Measurements from ENCODE around the gene BCAP29. TPM values are rescaled to one million over a fixed set of nuclear protein-coding genes. Genes with fewer than 3 reads are reported as not detected.

Gene BCAP29
- total RNA-seq, 1 donor from 2014 or later: 62.2 TPM

- TF ChIP-seq CTCF (IDR thresholded peaks at IDR 0.05; ENCODE audit: insufficient read depth, low read length, poor library complexity, severe bottlenecking): no peak
- no peak overlapping the region for H3K4me3 ChIP-seq (ENCODE audit: low read depth, low read length)
- H3K36me3 ChIP-seq (ENCODE audit: control insufficient read depth, insufficient read depth, low read length): no peaks in the 10 kb centered on the region
- H3K27me3 ChIP-seq (ENCODE audit: control insufficient read depth, insufficient read depth, low read length): peaks cover 6% of the 10 kb centered on the region
- DNase-seq (ENCODE audit: low read depth): no peak
Measured at GRCh38 chr7:107666790-107667189, 86.7 kb downstream of the BCAP29 start.

GRCh38 chr7:107667341-107667740, 87.3 kb downstream of the BCAP29 start:
- no peak for TF ChIP-seq CTCF (IDR thresholded peaks at IDR 0.05; ENCODE audit: insufficient read depth, low read length, poor library complexity, severe bottlenecking)
- peaks cover 2% of the 10 kb centered on the region for H3K27me3 ChIP-seq (ENCODE audit: control insufficient read depth, insufficient read depth, low read length)
- no peak for DNase-seq (ENCODE audit: low read depth)
- H3K36me3 ChIP-seq (ENCODE audit: control insufficient read depth, insufficient read depth, low read length): no peaks in the 10 kb centered on the region
- H3K4me3 ChIP-seq (ENCODE audit: low read depth, low read length): no peak overlapping the region

GRCh38 chr7:107668296-107668695, 88.2 kb downstream of the BCAP29 start:
- DNase-seq (ENCODE audit: low read depth): no peak
- H3K36me3 ChIP-seq (ENCODE audit: control insufficient read depth, insufficient read depth, low read length): no peaks in the 10 kb centered on the region
- peaks cover under 1% of the 10 kb centered on the region for H3K27me3 ChIP-seq (ENCODE audit: control insufficient read depth, insufficient read depth, low read length)
- no peak overlapping the region for H3K4me3 ChIP-seq (ENCODE audit: low read depth, low read length)
- no peak for TF ChIP-seq CTCF (IDR thresholded peaks at IDR 0.05; ENCODE audit: insufficient read depth, low read length, poor library complexity, severe bottlenecking)

Other genes with a start within 250 kb of the BCAP29 start
- gene GPR22, start 110.2 kb upstream of the BCAP29 start, total RNA-seq: not detected in 2 replicates
- 34.0 and 37.1 TPM in 2 replicates for gene COG5, start 16.3 kb upstream of the BCAP29 start, total RNA-seq
- gene DUS4L, start 16.3 kb upstream of the BCAP29 start, total RNA-seq: 16.4 and 19.6 TPM in 2 replicates
- gene SLC26A4, start 80.6 kb downstream of the BCAP29 start, total RNA-seq: 0.14 and 0.25 TPM in 2 replicates
- gene CBLL1, start 163.9 kb downstream of the BCAP29 start, total RNA-seq: 26.7 and 42.3 TPM in 2 replicates
- gene SLC26A3, start 223.0 kb downstream of the BCAP29 start, total RNA-seq: not detected in 2 replicates